Gastrocnemius medialis (tissue), 4 donors: Measurements from ENCODE around the gene ACYP2. TPM values are rescaled to one million over a fixed set of nuclear protein-coding genes. Genes with fewer than 3 reads are reported as not detected.

Experiments used
- ATAC-seq, 2 donors: fragments of 150-250 bp; one replicate each; pipeline ENCODE4 v1.9.1; 2016
- DNase-seq, 2 donors: peaks; one replicate each; pipeline ENCODE4 v3.0.0-alpha.2; 2019
- H3K27ac ChIP-seq, 4 donors: fragments of 200-600 bp; sonication (generic); 1 replicate in 1 of 4; 2 replicates in 3 of 4; pipeline ENCODE4 v1.5.1; 2016 to 2018; ENCODE audit warnings: mild to moderate bottlenecking in 2 of 4, moderate library complexity in 1 of 4
- H3K27me3 ChIP-seq, 3 donors: fragments of 200-600 bp; sonication (generic) in 2 of 3; 1 replicate in 1 of 3; 2 replicates in 2 of 3; pipeline versions ENCODE4 v1.5.1 to v1.6.0; 2016 to 2019; ENCODE audit warnings: mild to moderate bottlenecking in 1 of 3, moderate library complexity in 1 of 3
- H3K36me3 ChIP-seq, 2 donors: fragments of 200-600 bp; sonication (generic) in 1 of 2; one replicate each; pipeline ENCODE4 v1.5.1; 2017 to 2018
- H3K4me1 ChIP-seq, 2 donors: fragments of 200-600 bp; sonication (generic) in 1 of 2; one replicate each; pipeline ENCODE4 v1.5.1; 2016 to 2017; ENCODE audit warnings: mild to moderate bottlenecking in 2 of 2
- H3K4me3 ChIP-seq, 4 donors: fragments of 200-600 bp; sonication (generic) in 3 of 4; 1 replicate in 1 of 4; 2 replicates in 3 of 4; pipeline ENCODE4 v1.5.1; 2016 to 2019; ENCODE audit warnings: mild to moderate bottlenecking in 2 of 4
- H3K9me3 ChIP-seq, 3 donors: fragments of 200-600 bp; sonication (generic) in 2 of 3; 1 replicate in 1 of 3; 2 replicates in 2 of 3; pipeline ENCODE4 v1.5.1; 2016 to 2019
- CTCF ChIP-seq, 5 experiments: fragments of 450-650 bp in 3 of 5; fragments of 200-600 bp in 2 of 5; sonication (generic) in 2 of 5; IDR thresholded peaks in 4 of 5; conservative IDR thresholded peaks in 1 of 5; 1 replicate in 4 of 5; 2 replicates in 1 of 5; pipeline ENCODE4 v1.5.1; 2016 to 2019; ENCODE audit warnings: antibody characterized with exemption in 5 of 5, mild to moderate bottlenecking in 3 of 5, moderate library complexity in 3 of 5
- POLR2A ChIP-seq, 2 donors: fragments of 450-650 bp; IDR thresholded peaks; one replicate each; pipeline ENCODE4 v1.6.1; 2017; ENCODE audit warnings: antibody characterized with exemption in 2 of 2, mild to moderate bottlenecking in 2 of 2, moderate library complexity in 2 of 2
- in situ Hi-C, 4 donors: fragments of 200-750 bp; cut with MboI; loops; one replicate each; pipeline versions ENCODE4 v1.15.0 to v1.8.0; 2017; ENCODE audit warnings: low sequenced_read_pairs in 4 of 4
- intact Hi-C: fragments of 100-400 bp; cut with DNase I; formaldehyde crosslinking; loops from one replicate; pipeline ENCODE4 v1.15.1; 2023; ENCODE audit warnings: low total_unique reads
- total RNA-seq, 4 donors: library from RNA; depleted of rRNA; stranded (reverse); fragments of >200 nt; gene quantifications; one replicate each; pipeline versions ENCODE4 v1.1.0 to v1.2.3, GENCODE V29; 2016

The ACYP2 gene
- total RNA-seq, 4 donors from 2014 or later, result 52.9 to 121 (median 107) TPM

GRCh38 chr2:54239427-54239826, 124.0 kb downstream of the ACYP2 start:
- no peak for TF ChIP-seq POLR2A (IDR thresholded peaks at IDR 0.05)
- no peak for TF ChIP-seq CTCF (IDR thresholded peaks at IDR 0.05 in 4 of 5, conservative IDR thresholded peaks at IDR 0.05 in 1 of 5)

GRCh38 chr2:54240515-54241469, 125.4 kb downstream of the ACYP2 start:
- ATAC-seq, result peak; percentile 86 to 92
- Histone ChIP-seq H3K27ac (peak overlapping the region; percentile 42 to 57 (median 53)), H3K4me3 (no peak overlapping the region), H3K36me3 (no peaks in the 10 kb centered on the region), H3K9me3 (no peaks in the 10 kb centered on the region), H3K27me3 (no peaks in the 10 kb centered on the region), H3K4me1 (peaks cover 15 to 27% of the 10 kb centered on the region in 2 donors)
- peak; percentile 60 to 75 for DNase-seq
- intact Hi-C loops, result no loop called here
- in situ Hi-C loops, result no loop called here
- TF ChIP-seq CTCF (IDR thresholded peaks at IDR 0.05 in 4 of 5, conservative IDR thresholded peaks at IDR 0.05 in 1 of 5) (no peak), POLR2A (IDR thresholded peaks at IDR 0.05) (no peak)

More at GRCh38 chr2:54239427-54239826, 124.0 kb downstream of the ACYP2 start:
- in situ Hi-C loops (no loop called here), intact Hi-C loops (no loop called here)
- H3K27ac ChIP-seq, result peak overlapping the region; percentile 42 to 57 (median 52)
- ATAC-seq (no peak), DNase-seq (no peak)
- no peaks in the 10 kb centered on the region for H3K9me3 ChIP-seq
- no peak overlapping the region for H3K4me3 ChIP-seq
- H3K27me3 ChIP-seq, result no peaks in the 10 kb centered on the region
- H3K36me3 ChIP-seq, result no peaks in the 10 kb centered on the region
- H3K4me1 ChIP-seq, result peaks cover 15 to 27% of the 10 kb centered on the region in 2 donors

- H3K9me3 ChIP-seq, result no peaks in the 10 kb centered on the region
- H3K36me3 ChIP-seq, result no peaks in the 10 kb centered on the region
- ATAC-seq (no peak), DNase-seq (no peak)
- in situ Hi-C loops, result no loop called here
- no peaks in the 10 kb centered on the region for H3K27me3 ChIP-seq
- peaks cover 0 to 6% of the 10 kb centered on the region in 2 donors for H3K4me1 ChIP-seq
- H3K4me3 ChIP-seq, result no peak overlapping the region
- H3K27ac ChIP-seq, result no peak overlapping the region
- intact Hi-C loops, result no loop called here
- TF ChIP-seq CTCF (IDR thresholded peaks at IDR 0.05 in 4 of 5, conservative IDR thresholded peaks at IDR 0.05 in 1 of 5), result no peak
- no peak for TF ChIP-seq POLR2A (IDR thresholded peaks at IDR 0.05)
Measured at GRCh38 chr2:54247115-54247514, 131.7 kb downstream of the ACYP2 start.

GRCh38 chr2:54249629-54250028, 134.2 kb downstream of the ACYP2 start:
- in situ Hi-C loops (no loop called here), intact Hi-C loops (no loop called here)
- no peaks in the 10 kb centered on the region for H3K9me3 ChIP-seq
- TF ChIP-seq POLR2A (IDR thresholded peaks at IDR 0.05) (no peak), CTCF (IDR thresholded peaks at IDR 0.05 in 4 of 5, conservative IDR thresholded peaks at IDR 0.05 in 1 of 5) (no peak)
- H3K27ac ChIP-seq, result no peak overlapping the region
- peaks cover 0 to 6% of the 10 kb centered on the region in 2 donors for H3K4me1 ChIP-seq
- DNase-seq (no peak), ATAC-seq (no peak)
- H3K4me3 ChIP-seq, result no peak overlapping the region
- H3K27me3 ChIP-seq, result no peaks in the 10 kb centered on the region
- H3K36me3 ChIP-seq, result no peaks in the 10 kb centered on the region
